ENCODE results near the gene C1QTNF6. TPM values are rescaled to one million over a fixed set of nuclear protein-coding genes. Genes with fewer than 3 reads are reported as not detected.
"Not testable (repeated sequence)": the region's sequence is repeated elsewhere in the genome, so short reads cannot be mapped to it uniquely, and the experiment has no call there.

Gene C1QTNF6
- total RNA-seq, 1 donor from 2014 or later, result 0.99 TPM

- DNase-seq (ENCODE audit: low read depth in 2 of 2), result no peak
These were observed 19.1 kb upstream of the C1QTNF6 start for GRCh38 chr22:37206841-37207821.

GRCh38 chr22:37206118-37206840 lies 18.2 kb upstream of the C1QTNF6 start:
- DNase-seq (ENCODE audit: low read depth in 2 of 2), result no peak

GRCh38 chr22:37205046-37205445 lies 17.0 kb upstream of the C1QTNF6 start:
- no peak for DNase-seq (ENCODE audit: low read depth in 2 of 2)

GRCh38 chr22:37204045-37204655 lies 16.1 kb upstream of the C1QTNF6 start:
- no peak for DNase-seq (ENCODE audit: low read depth in 2 of 2)

- DNase-seq (ENCODE audit: low read depth in 2 of 2), result no peak
These were observed 15.5 kb upstream of the C1QTNF6 start for GRCh38 chr22:37203354-37204044.

- no peak for DNase-seq (ENCODE audit: low read depth in 2 of 2)
These were observed 14.7 kb upstream of the C1QTNF6 start for GRCh38 chr22:37202716-37203115.

GRCh38 chr22:37202001-37202555 lies 14.0 kb upstream of the C1QTNF6 start:
- no peak for DNase-seq (ENCODE audit: low read depth in 2 of 2)

- DNase-seq (ENCODE audit: low read depth in 2 of 2), result not testable (repeated sequence)
These were observed 13.4 kb upstream of the C1QTNF6 start for GRCh38 chr22:37201443-37201820.

GRCh38 chr22:37199760-37200108 lies 11.7 kb upstream of the C1QTNF6 start:
- no peak for DNase-seq (ENCODE audit: low read depth in 2 of 2)

- peak; percentile 97 to 99 for DNase-seq (ENCODE audit: low read depth in 2 of 2)
These were observed 11.2 kb upstream of the C1QTNF6 start for GRCh38 chr22:37199103-37199759.

- peak; percentile 72 to 87 for DNase-seq (ENCODE audit: low read depth in 2 of 2)
These were observed 10.4 kb upstream of the C1QTNF6 start for GRCh38 chr22:37198258-37199102.

GRCh38 chr22:37197451-37198257 lies 9.6 kb upstream of the C1QTNF6 start:
- peak; percentile 51 to 70 for DNase-seq (ENCODE audit: low read depth in 2 of 2)

- DNase-seq (ENCODE audit: low read depth in 2 of 2), result peak; percentile 63 to 71
These were observed 8.7 kb upstream of the C1QTNF6 start for GRCh38 chr22:37196539-37197450.

GRCh38 chr22:37195921-37196320 lies 7.9 kb upstream of the C1QTNF6 start:
- no peak for DNase-seq (ENCODE audit: low read depth in 2 of 2)

- no peak for DNase-seq (ENCODE audit: low read depth in 2 of 2)
These were observed 6.7 kb upstream of the C1QTNF6 start for GRCh38 chr22:37194750-37195149.

GRCh38 chr22:37193629-37194191 lies 5.7 kb upstream of the C1QTNF6 start:
- DNase-seq (ENCODE audit: low read depth in 2 of 2), result peak in 1 of 2 donors; percentile 36

- DNase-seq (ENCODE audit: low read depth in 2 of 2), result no peak
These were observed 4.7 kb upstream of the C1QTNF6 start for GRCh38 chr22:37192741-37193140.

All from lung microvascular endothelial cell (primary cell).